HG02798 (cell line): ENCODE results near the gene EBF4.

ENCODE experiments used
- ATAC-seq: cut with Tn5 transposase; IDR thresholded peaks from one replicate; pipeline ENCODE4 v1.9.1; 2021; ENCODE audit warnings: mild to moderate bottlenecking; ENCODE audit not compliant: unreplicated experiment, poor library complexity

The EBF4 gene

GRCh38 chr20:2692036-2692885, at the start of gene EBF4:
Gene EBF4, plus strand, starts transcription at chr20:2692780. Its CDS starts 866 bp downstream, at chr20:2693646.
- ATAC-seq, result peak; percentile 27

DNA sequence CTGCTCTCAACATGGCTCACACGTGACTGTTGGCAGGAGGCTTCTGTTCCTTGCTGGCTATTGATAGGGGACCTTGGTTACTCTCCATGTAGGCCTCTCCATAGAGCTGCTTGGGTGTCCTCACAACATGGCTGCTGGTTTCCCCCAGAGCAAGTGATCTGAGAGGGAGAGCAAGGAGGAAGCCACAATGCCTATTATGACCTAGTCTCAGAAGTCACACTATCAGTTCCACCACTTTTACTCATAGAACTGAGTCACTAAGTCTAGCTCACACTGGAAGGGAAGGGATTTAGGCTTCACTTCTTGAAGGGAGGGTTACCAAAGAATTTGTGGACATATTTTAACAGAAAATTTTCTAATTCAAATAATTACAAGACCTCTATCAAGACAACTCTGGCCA, 48.9 kb upstream of the EBF4 start:
- no peak for ATAC-seq

- peak; percentile 88 for ATAC-seq
These were observed 40.5 kb upstream of the EBF4 start, which contains the start of gene NOP56 for GRCh38 chr20:2651772-2652723. Gene NOP56, plus strand, starts transcription at chr20:2652632. Its CDS starts 29 bp downstream, at chr20:2652661.

DNA sequence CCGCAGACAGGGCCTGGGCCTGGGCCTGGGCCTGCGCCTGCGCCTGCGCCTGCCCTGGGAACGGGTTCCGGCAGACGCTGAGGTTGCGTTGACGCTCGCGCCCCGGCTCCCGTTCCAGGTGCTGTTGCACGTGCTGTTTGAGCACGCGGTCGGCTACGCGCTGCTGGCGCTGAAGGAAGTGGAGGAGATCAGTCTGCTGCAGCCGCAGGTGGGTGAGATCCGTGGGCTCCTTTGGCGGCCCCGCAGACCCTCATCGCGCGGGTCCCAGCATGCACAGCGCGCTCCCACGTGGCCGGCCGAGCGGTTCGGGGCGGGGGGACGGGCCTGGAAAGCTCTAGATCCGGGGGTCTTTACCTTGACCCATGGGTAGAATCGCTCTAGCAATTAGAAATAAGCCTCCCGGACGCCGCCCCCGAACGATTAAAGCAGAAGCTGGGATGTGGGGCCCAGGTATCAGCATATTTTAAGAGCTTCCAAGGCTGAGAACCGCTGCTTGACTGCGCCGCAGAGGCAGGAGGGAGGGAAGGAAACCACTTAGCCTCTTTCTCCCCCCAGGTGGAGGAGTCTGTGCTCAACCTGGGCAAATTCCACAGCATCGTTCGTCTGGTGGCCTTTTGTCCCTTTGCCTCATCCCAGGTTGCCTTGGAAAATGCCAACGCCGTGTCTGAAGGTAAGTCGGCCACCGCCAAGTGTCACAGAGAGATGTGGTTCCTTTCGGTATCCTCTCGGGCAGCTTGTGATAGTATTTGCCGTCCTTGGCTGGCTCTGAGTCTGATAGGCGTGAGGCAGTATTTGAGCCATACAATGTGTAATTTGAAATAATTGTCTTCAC, 39.6 kb upstream of the EBF4 start:
- ATAC-seq, result peak; percentile 46

DNA sequence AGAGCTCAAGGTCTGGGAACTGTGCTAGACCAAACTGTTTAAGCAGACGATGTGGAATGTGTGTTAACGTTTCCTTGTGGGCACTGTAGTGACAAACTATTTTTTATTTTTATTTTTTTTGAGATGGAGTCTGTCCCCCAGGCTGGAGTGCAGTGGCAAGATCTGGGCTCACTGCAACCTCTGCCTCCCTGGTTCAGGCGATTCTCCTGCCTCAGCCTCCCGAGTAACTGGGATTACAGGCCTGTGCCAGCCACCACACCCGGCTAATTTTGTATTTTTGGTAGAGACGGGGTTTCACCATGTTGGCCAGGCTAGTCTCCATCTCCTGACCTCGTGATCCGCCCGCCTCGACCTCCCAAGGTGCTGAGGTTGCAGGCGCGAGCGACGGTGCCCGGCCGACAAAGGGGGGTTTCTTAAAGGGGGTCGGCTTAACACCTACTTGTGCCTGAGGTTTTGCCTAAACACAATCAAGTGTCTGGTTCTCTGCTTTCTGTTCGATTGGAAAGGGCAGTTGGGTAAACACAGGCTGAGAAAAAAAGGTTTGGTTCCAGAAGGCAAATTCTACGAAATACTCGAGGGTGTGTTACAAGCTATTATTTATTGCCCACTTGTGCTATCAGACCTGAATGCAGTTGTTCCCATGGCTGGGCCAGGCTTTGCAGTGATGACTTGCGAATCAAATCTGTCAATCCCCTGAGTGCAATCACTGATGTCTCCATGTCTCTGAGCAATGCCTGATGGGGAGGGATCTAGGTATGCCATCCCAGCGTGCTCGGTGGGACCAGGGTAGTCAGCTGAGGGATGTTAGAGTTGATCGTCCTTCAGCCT, 38.8 kb upstream of the EBF4 start:
- no peak for ATAC-seq

DNA sequence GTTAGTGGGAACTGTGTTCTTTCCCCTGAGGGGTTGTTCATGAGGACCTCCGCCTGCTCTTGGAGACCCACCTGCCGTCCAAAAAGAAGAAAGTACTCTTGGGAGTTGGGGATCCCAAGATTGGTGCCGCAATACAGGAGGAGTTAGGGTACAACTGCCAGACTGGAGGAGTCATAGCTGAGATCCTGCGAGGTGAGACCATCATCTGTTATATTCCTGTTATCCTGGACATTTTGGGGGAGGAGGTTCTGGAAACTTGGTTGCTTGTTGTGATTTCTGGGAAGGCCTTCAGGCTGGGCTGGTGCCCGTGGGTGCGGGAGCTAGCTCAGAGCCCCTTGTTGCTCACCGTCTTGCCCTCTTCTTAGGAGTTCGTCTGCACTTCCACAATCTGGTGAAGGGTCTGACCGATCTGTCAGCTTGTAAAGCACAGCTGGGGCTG, 38.2 kb upstream of the EBF4 start:
- no peak for ATAC-seq

DNA sequence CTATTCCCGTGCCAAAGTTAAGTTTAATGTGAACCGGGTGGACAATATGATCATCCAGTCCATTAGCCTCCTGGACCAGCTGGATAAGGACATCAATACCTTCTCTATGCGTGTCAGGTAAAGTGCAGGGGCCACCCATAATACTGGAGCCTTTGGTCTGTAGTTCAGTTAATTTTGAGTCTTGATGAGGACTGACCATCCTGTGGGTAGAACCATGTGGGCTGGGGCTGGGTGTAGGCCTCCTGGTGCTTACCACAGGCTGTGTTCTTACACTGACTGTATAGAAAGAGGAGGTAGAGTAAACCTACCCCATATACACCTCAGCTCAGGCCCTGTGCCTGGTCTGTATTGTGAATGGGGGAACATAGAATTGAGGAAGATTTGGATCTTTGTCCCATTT, 37.7 kb upstream of the EBF4 start:
- no peak for ATAC-seq

GRCh38 chr20:2655331-2656116, 37.1 kb upstream of the EBF4 start:
- ATAC-seq, result no peak

- no peak for ATAC-seq
These were observed 36.0 kb upstream of the EBF4 start for GRCh38 chr20:2656471-2657117.

GRCh38 chr20:2657241-2657640, 35.3 kb upstream of the EBF4 start:
- ATAC-seq, result no peak

GRCh38 chr20:2657674-2658073, 34.9 kb upstream of the EBF4 start:
- no peak for ATAC-seq

DNA sequence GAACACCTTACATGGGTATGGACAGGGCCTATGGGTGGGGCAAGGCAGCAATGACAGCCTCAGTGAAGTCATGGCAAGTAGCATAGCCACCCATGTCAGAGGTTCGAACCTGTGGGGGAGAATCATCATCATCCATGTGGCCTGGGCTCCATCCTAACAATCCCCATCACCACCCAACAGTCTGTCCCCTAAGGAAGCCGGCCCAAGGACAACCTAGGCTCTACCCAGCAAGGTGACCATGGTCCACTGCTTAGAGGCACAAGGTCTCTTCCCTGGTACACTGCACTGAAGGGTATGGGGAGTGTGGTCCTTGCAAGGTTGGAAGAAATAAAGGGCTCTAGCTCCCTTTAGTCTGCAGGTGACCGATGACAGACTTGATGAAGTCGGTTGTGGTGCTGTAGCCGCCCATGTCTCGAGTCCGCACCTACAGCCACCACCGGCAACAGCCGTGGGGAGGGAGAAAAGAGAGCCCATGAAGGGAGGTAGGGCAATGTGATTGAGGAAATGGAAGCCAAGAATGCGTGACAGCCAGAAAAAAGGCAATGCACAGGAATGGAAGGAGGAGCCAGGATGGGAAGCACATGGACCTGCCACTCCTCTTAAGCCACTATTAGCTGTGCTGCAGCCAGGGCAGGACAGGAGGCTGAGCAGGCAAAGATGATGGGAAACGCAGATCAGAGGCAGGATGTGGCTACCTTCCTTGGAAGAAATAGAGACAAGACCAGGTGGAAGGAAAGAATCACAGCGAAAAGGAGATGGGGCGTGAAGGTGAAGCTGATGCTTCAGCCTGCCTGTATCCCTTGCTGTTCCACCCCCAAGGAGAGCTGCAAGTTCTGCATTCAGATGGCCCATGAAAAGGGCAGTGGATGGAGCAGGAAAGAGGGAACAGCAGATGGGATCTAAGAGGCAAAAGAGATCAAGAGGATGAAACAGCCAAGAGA, 33.9 kb upstream of the EBF4 start:
- ATAC-seq, result no peak

DNA sequence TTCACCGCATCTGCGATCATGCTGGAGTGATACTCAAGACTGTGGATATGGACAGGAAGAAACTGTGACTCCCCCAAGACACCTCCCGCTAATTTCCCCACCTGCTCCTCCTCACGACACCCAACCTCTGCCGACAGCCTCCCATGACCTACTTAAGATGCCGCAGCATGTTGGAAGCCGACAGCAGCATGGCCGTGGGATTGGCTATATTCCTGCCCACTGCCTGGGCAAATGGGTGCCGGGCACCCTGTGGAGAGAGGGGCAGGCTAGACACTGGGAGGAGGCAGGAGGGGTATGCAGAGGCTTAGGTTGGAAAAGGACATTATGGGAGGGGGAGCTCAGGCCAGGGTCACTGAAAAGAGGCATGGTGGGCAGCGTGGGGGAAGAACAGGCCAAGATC, 33.0 kb upstream of the EBF4 start:
- no peak for ATAC-seq

- no peak for ATAC-seq
These were observed 29.2 kb upstream of the EBF4 start for GRCh38 chr20:2663364-2663886.

GRCh38 chr20:2663887-2664719, 28.5 kb upstream of the EBF4 start, which contains the start of gene IDH3B:
Gene IDH3B, minus strand, starts transcription at chr20:2664216. Its CDS starts 28 bp downstream, at chr20:2664188.
- ATAC-seq, result peak; percentile 94

DNA sequence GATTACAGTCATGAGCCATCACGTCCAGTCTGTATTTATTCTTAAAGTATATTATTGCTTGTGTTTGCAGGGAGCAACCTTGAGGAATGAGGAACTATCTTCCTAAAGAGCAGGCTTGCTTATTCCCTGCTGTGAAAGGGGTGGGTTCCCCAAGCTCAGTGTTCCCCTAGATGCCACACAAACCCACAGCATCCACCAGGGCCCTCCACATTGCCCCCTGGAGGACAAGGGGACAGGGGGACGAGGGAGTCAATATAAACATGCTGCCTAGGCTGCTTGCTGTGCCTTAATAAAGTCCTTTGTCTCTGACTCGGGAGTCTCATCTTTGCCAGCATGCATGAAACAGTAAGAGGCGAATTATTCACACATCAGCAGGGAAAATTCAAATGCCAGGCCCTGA, 20.6 kb upstream of the EBF4 start:
- no peak for ATAC-seq
